ENCODE data around the gene TMEM108.

DNA sequence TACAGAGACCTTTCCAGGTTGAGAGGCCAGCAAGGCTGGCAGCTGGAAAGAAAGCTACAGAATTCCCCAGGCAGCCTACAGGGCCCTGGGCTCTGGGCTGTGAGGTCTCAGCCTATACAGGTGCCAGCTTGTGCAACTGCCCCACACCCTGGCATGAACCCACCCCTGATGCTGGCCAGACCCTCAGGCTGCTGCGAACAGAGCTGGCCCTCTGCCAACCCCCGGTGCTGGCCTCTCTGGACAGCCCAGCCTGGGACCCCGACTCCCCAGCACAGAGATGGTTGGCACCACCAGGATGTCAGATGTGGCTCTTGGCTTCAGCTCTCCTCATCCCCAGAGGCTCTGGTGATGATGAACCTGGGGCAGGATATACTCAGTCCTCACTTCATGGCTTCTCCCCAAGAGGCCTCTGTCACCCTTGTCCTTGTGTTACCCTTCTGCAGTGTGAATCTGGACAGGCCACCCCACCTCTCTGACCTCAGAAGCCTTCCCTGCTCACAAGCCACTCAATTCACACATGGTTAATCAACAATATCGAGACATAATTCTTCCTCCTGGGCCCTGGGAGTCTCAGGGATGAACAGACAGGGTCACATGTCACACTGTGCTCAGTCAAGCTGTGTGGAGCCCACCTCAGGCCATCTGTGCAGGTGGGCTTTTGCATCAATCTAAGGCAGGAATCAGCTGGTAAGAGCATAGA, 350.7 kb downstream of the TMEM108 start:
- no peak for TF ChIP-seq EZH2 (IDR thresholded peaks at IDR 0.05)
- TF ChIP-seq POLR2AphosphoS5 (IDR thresholded peaks at IDR 0.05; ENCODE audit: borderline replicate concordance, low read depth, low read length): no peak
- no peak for TF ChIP-seq FOXP2 (optimal IDR thresholded peaks at IDR 0.05; ENCODE audit: control extremely low read depth, extremely low read length, insufficient read depth)
